Lower leg skin (tissue), 4 donors: Measurements from ENCODE around the gene MBLAC1. TPM values are rescaled to one million over a fixed set of nuclear protein-coding genes. Genes with fewer than 3 reads are reported as not detected.
"Not testable (repeated sequence)": the region's sequence is repeated elsewhere in the genome, so short reads cannot be mapped to it uniquely, and the experiment has no call there.

Experiments
- DNase-seq, 2 donors: peaks; one replicate each; pipeline ENCODE4 v3.0.0-alpha.2; 2019; ENCODE audit warnings: low spot score in 2 of 2
- H3K4me3 ChIP-seq: fragments of 200-600 bp; sonication (generic); 2 replicates; pipeline ENCODE4 v1.5.1; 2017; ENCODE audit warnings: mild to moderate bottlenecking, low read depth; ENCODE audit not compliant: poor library complexity, severe bottlenecking
- POLR2A ChIP-seq, 2 donors: fragments of 450-650 bp; IDR thresholded peaks; one replicate each; pipeline ENCODE4 v1.6.1; 2016 to 2017; ENCODE audit warnings: antibody characterized with exemption in 2 of 2, mild to moderate bottlenecking in 1 of 2, moderate library complexity in 1 of 2
- WGBS, 2 donors: methylation state at CpG; one replicate each; pipeline ENCODE4 v1.1.5; 2018; 5-methylcytosine and 5-hydroxymethylcytosine counted together
- intact Hi-C: fragments of 100-400 bp; cut with DNase I; formaldehyde crosslinking; loops from one replicate; pipeline ENCODE4 v1.15.0; 2023; ENCODE audit warnings: low total_unique reads
- total RNA-seq, 4 donors: library from RNA; depleted of rRNA; stranded (reverse); fragments of >200 nt; gene quantifications; one replicate each; pipeline ENCODE4 v1.1.0, GENCODE V29; 2016
- TF ChIP-seq, protein P1 (sequence below), 3 donors: fragments of 450-650 bp; IDR thresholded peaks; one replicate each; pipeline ENCODE4 v1.5.1; 2016; ENCODE audit warnings: antibody characterized with exemption in 3 of 3, mild to moderate bottlenecking in 3 of 3, moderate library complexity in 2 of 3

The MBLAC1 gene
- total RNA-seq, 4 donors from 2014 or later: 1.6 to 8.7 (median 6.0) TPM

DNA sequence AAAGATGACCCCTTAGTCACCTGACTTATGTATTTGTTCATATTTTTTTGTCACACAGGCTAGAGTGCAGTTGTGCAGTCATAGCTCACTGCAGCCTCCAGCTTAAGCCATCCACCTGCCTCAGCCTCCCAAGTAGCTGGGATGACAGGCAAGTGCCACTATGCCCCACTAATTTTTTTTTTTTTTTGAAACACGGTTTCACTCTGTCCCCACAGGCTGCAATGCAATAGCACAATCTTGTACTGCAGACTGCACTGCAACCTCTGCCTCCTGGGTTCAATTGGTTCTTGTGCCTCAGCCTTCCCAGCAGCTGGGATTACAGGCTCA, 1.8 kb downstream of the MBLAC1 start:
- intact Hi-C loops: no loop called here
- DNase-seq: no peak
- TF ChIP-seq, protein P1, sequence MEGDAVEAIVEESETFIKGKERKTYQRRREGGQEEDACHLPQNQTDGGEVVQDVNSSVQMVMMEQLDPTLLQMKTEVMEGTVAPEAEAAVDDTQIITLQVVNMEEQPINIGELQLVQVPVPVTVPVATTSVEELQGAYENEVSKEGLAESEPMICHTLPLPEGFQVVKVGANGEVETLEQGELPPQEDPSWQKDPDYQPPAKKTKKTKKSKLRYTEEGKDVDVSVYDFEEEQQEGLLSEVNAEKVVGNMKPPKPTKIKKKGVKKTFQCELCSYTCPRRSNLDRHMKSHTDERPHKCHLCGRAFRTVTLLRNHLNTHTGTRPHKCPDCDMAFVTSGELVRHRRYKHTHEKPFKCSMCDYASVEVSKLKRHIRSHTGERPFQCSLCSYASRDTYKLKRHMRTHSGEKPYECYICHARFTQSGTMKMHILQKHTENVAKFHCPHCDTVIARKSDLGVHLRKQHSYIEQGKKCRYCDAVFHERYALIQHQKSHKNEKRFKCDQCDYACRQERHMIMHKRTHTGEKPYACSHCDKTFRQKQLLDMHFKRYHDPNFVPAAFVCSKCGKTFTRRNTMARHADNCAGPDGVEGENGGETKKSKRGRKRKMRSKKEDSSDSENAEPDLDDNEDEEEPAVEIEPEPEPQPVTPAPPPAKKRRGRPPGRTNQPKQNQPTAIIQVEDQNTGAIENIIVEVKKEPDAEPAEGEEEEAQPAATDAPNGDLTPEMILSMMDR (IDR thresholded peaks at IDR 0.05): no peak
- TF ChIP-seq POLR2A (IDR thresholded peaks at IDR 0.05): no peak
- H3K4me3 ChIP-seq: no peak overlapping the region
- WGBS, 2 donors: 54 to 64% methylated on average over 1 of the region's 1 CpG

DNA sequence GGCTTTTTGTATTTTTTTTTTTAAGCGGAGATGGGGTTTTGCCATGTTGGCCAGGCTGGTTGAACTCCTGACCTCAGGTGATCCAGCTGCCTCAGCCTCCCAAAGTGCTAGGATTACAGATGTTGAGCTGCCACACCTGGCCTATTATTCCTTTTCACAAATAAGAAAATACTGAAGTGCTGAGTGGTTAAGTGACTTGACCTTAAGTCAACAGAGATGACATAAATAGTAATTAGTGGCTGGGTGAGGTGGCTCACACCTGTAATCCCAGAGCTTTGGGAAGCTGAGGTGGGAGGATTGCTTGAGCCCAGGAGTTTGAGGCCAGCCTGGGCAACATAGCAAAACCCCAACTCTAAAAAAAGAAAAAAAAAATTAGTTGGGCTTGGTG, 3.4 kb downstream of the MBLAC1 start:
- intact Hi-C loops: loop anchor here (10.0 kb wide), 1 partner anchor 75 kb away; no protein-coding TSS in a partner anchor
- not testable (repeated sequence) for H3K4me3 ChIP-seq, DNase-seq
- WGBS, 2 donors: 87 to 95% methylated on average over 1 of the region's 1 CpG

DNA sequence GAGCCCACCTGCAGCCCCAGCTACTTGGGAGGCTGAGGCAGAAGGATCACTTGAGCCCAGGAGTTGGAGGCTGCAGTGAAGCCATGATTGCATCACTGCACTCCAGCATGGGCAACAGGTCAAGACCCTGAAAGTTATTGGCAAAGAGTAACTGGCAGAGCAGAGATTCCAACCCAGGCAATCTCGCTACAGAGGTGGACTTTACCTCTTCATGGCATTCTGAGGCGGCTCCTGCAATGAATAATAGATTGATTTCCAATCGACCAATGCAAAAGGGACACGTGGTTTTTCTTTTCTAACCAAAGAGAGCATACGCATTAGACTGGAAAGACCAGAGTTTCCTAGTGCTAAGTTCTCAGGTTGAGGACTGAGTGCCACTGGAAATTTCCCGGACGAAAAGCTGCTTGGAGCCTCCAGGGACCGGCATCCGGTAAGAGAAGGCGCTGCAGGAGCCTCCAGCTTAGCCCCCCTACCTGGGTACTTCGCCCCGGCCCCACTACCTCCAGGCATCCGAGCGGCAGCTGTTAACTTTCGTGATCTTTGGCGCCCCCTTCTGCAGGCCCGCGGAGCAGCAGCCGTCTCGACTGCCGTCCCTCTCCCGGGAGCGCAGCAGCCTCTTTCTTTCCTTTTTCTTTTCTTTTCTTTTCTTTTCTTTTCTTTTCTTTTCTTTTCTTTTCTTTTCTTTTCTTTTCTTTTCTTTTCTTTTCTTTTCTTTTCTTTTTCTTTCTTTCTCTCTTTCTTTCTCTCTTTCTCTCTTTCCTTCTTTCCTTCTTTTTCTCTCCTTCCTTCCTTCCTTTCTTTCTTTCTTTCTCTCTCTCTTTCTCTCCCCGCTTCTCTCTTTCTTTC, 4.1 kb downstream of the MBLAC1 start:
- H3K4me3 ChIP-seq: no peak overlapping the region
- 10 to 12% methylated on average over 24 of the region's 24 CpGs for WGBS, 2 donors
- intact Hi-C loops: loop anchor here (10.0 kb wide), 1 partner anchor 74 kb away; no protein-coding TSS in a partner anchor
- peak; percentile 67 to 94 for DNase-seq
- TF ChIP-seq POLR2A (IDR thresholded peaks at IDR 0.05): no peak
- TF ChIP-seq, protein P1 (IDR thresholded peaks at IDR 0.05): peak in 2 of 3 donors; percentile 62 to 94

DNA sequence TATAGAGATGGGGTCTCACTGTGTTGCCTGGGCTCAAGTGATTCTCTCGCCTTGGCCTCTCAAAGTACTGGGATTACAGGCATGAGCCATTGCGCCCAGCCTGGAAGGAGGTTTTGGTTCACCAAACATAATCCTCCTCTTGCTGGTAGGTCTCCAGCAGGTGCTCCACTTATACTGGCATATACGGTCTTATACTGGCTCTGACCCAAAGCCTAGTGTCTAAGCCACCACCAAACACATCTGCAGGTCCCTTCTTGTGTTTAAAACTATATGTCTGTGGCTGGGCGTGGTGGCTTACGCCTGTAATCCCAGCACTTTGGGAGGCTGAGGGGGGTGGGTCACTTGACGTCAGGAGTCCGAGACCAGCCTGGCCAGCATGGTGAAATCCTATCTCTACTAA, 5.4 kb downstream of the MBLAC1 start:
- intact Hi-C loops: loop anchor here (10.0 kb wide), 1 partner anchor 73 kb away; no protein-coding TSS in a partner anchor
- no peak for DNase-seq
- no peak overlapping the region for H3K4me3 ChIP-seq
- TF ChIP-seq, protein P1 (IDR thresholded peaks at IDR 0.05): no peak
- TF ChIP-seq POLR2A (IDR thresholded peaks at IDR 0.05): no peak
- WGBS, 2 donors: 61 to 64% methylated on average over 7 of the region's 7 CpGs

DNA sequence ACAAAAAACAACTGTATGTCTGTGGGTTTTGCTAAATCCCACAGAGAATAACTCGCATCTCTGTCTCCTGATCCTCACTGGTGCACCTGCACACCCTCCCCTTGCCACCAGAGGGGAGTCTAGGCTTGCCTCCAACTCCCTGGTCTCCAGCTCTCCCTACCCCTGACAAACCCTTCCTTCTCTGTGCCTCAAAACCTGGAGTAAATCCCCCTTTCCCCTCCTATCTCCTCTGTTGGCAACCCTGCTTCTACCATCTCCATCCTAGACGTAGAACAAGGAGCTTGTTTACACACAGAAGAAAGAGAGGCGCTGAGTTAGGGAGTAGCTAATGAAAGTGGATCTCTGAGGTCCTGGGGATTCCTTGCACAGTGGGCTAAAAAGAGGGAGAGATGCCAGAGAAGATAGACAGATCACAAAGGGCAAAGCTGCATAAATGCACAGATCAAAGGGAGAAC, 6.0 kb downstream of the MBLAC1 start:
- intact Hi-C loops: loop anchor here (10.0 kb wide), 1 partner anchor 72 kb away; no protein-coding TSS in a partner anchor
- H3K4me3 ChIP-seq: no peak overlapping the region
- DNase-seq: no peak
- 23 to 26% methylated on average over 3 of the region's 3 CpGs for WGBS, 2 donors
- TF ChIP-seq, protein P1 (IDR thresholded peaks at IDR 0.05): peak in 1 of 3 donors; percentile 83
- no peak for TF ChIP-seq POLR2A (IDR thresholded peaks at IDR 0.05)

DNA sequence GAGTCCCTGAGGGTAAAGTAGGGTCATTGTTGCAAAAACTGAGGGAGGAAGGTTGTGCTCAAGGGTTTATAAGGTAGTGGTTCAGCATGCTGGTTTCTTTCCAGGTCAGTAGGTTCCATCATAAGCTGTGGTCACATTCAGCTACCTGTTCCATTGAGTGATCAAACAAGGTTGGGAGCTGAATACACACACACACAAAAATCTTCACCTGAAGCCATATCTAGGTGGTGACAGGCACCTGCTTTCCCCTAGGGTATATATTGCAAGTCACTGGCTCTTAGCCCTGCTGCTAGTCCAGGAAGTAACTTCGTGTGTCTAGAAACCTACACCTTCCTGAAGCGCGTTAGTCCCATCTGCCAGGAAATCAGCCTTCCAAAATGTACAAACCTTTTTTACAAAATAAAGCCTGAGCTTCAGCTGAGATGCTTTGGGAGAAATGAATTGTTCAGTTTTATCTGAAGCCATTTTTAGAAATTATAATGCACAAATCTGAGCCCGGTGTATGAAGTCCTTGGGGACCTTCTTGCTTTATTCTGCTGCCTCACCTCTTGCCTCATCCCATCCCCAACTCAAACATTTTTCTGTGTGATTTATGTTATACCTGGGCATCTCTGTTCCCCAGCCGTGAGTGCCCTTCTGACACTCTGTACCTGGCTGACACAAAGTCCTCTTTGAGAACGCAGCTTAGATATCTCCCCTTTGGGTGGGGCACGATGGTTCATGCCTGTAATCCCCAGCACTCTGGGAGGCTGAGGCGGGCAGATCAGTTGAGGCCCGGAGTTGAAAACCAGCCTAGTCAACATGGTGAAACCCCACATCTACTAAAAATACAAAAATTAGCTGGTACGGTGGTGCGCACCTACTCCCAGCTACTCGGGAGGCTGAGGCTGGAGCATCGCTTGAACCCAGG, 11.3 kb downstream of the MBLAC1 start:
- intact Hi-C loops: loop anchor here (10.0 kb wide), 1 partner anchor 67 kb away; no protein-coding TSS in a partner anchor
- TF ChIP-seq, protein P1 (IDR thresholded peaks at IDR 0.05): no peak
- no peak for TF ChIP-seq POLR2A (IDR thresholded peaks at IDR 0.05)
- no peak overlapping the region for H3K4me3 ChIP-seq
- DNase-seq: no peak
- WGBS, 2 donors: 67 to 75% methylated on average over 13 of the region's 13 CpGs
